LNCAP (cell line): ENCODE measurements around the gene PLAU.
A peak's percentile ranks its signal among the peaks of the same experiment; 100 is the strongest.

Experiments used
- TF ChIP-seq, protein P1 (sequence below): fragments of 450-650 bp; IDR thresholded peaks from 2 replicates; pipeline ENCODE4 v1.5.1; 2017; ENCODE audit warnings: mild to moderate bottlenecking

The PLAU gene

DNA sequence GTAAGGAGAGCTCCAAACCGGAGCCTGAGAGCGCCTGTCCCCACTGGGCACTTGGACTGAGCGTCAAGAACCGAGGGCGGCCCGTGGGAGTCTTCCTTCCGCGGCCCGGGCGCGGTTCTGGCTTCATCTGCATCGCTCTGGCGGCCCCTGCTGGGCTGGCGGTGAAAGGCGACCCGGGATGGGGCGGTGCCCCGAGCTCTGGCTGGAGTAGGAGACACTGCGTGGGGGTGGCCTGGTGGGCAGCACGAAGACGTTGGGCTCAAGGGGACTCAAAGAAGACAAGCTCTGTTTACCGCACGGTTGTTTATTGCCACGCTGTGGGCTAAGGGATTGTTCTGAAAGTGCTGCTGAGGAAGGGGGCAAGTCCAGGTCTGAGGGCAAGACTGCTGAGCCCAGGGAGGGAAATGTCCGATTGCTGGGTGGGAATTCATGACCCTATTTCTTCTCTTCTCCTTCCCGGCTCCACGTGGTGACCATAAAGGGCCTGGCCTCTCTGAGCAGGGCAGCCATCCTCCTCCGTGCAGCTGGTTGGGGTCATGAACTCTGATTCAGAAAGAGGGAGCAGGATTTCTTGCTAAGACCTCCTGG, 29.8 kb downstream of the PLAU start:
- TF ChIP-seq, protein P1, sequence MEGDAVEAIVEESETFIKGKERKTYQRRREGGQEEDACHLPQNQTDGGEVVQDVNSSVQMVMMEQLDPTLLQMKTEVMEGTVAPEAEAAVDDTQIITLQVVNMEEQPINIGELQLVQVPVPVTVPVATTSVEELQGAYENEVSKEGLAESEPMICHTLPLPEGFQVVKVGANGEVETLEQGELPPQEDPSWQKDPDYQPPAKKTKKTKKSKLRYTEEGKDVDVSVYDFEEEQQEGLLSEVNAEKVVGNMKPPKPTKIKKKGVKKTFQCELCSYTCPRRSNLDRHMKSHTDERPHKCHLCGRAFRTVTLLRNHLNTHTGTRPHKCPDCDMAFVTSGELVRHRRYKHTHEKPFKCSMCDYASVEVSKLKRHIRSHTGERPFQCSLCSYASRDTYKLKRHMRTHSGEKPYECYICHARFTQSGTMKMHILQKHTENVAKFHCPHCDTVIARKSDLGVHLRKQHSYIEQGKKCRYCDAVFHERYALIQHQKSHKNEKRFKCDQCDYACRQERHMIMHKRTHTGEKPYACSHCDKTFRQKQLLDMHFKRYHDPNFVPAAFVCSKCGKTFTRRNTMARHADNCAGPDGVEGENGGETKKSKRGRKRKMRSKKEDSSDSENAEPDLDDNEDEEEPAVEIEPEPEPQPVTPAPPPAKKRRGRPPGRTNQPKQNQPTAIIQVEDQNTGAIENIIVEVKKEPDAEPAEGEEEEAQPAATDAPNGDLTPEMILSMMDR = peak; percentile 89

DNA sequence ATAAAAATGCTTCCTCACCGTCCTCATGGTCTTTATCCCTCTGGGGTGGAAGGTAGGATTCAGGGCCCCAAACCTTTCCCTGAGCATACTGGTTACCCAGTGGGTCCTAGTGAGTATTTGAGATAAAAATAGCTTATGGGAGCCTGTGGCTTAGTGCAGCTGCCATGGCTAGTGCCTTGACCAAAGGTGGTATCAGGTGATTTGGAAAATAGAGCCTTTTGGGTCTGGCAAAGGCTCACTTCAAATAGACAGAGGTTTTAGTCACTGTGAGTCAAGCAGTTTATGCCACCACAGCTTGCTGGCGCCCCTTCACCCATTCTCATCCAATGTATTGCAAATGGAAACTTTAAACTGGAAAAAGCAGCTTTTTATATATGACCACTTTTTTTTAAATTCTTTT, 30.4 kb downstream of the PLAU start:
- TF ChIP-seq, protein P1 = no peak

DNA sequence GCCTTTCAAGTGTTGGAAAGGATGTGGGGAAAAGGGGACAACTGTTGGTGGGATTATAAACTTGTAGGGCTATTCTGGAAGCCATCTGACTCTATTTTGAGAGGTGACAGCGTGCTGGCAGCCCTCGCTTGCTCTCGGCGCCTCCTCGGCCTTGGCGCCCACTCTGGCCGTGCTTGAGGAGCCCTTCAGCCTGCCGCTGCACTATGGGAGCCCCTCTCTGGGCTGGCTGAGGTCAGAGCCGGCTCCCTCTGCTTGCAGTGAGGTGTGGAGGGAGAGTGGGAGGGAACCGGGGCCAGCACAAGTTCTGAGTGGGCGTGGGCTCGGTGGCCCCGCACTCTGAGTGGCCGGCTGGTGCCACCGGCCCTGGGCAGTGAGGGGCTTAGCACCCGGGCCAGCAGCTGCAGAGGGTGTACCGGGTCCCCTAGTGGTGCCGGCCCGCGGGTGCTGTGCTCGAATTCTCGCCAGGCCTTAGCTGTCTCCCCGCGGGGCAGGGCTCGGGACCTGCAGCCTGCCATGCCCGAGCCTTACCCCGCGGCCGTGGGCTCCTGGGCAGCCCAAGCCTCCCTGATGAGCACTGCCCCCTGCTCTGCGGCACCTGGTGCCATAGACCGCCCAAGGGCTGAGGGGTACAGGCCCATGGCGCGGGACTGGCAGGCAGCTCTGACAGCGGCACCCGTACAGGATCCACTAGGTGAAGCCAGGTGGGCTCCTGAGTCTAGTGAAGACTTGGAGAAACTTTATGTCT, 33.6 kb downstream of the PLAU start:
- TF ChIP-seq, protein P1 = no peak

DNA sequence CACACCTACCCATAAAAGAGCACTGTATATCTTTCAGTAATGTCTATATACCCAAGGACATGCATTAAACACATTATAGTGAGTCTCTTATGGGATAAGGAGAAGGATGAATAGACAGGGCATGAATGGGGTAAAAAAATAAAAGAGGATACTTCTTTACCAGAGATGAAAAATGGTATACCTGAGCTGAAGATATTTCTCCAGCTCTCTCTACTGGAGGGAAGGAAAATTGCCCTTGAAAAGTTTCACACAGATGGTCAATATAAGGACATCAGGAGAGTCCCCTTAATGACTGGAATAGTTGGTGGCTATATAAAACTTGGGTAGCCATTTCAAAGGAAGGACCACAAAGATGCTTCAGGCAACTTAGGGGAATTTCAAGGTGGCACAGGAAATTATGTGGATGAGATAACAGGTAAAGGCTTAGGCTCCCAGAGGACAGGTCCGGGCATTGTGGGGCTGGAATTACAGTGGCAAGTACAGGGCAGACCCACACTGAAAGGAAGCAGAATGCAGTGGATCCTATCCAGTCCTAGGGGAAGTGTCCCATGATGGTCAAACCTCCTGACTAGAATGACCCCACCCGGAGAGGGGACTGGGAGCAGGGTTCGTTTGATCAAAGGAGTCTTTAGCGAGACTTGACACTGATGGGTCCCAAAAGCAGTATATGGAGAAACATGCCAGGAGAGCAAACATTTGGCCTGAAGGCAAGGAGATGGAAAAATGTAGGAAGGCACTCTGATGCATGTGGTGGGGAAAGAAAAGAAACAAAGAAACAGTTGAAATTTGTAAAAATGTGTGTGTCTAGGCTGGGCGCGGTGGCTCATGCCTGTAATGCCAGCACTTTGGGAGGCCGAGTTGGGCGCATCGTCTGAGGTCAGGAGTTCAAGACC, 35.6 kb downstream of the PLAU start:
- TF ChIP-seq, protein P1 = no peak

DNA sequence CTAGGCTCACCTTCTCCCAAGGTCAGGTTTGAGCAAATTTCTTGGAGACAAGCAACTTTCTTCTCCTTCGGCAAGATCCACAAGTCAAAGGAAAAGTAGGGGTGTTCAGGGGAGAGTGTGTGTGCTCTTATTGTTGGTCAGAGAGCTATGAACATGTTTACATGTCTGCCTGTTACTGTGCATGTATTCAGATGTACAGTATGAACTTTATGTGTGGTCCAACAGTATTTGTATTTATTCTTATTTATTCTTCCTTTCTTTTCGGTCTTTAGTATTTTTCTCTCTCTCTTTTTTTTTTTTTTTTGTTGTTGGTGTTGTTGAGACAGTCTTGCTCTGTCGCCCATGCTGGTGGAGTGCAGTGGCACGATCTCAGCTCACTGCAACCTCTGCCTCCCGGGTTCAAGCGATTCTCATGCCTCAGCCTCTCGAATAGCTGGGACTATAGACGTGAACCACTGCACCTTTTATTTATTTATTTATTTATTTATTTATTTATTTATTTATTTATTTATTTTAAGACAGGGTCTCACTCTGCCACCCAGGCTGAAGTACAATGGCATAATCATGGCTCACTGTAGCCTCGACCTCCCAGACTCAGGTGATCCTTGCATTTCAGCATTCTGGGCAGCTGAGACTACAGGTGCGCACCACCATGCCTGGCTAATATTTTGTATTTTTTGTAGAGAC, 38.2 kb downstream of the PLAU start:
- TF ChIP-seq, protein P1 = no peak

DNA sequence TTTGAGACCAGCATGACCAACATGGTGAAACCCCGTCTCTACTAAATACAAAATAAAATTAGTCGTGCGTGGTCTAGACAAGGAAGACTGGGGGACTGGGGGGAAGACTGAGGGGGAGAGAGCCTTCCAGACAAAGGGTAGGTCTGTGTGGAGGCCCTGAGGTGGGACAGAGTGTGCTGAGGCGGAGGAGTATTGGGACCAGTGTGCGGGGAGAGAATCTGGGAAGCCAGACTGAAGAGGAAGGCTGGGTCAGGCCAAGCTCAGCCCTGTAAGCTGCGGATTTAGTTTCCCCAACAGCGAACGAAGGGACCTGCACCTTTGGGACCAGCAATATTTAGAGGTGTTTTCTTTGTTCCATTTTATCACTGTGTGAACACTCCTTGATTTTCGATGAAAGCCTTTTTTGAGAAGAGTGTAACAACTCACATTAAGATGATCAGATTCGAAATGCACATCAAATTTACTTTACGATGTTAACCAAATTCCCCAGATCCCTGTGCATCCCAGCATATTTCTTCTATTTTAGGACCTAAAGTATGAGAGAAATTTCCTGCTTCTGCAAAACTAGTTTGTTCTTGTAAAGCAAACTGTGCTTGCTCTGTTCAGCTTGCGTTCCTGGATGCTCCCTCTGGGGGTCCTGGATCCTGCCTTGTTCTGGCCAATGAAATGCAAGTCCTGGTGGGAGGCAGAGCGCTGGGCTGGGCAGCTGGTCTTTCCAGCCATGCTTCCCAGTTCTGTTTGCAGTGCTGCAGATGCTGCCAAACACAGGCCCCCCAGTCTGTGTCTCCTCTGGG, 39.4 kb downstream of the PLAU start:
- TF ChIP-seq, protein P1 = no peak
